Hepatocyte (in vitro differentiated cells): Measurements from ENCODE around the gene ARHGAP26. TPM values are rescaled to one million over a fixed set of nuclear protein-coding genes. Genes with fewer than 3 reads are reported as not detected.

Source experiments
- DNase-seq: peaks from one replicate; pipeline ENCODE4 v3.0.0-alpha.2; 2016; ENCODE audit warnings: low spot score
- H2AFZ ChIP-seq: fragments of 200-600 bp; sonication (generic); 2 replicates; pipeline ENCODE4 v1.6.0; 2016; ENCODE audit warnings: antibody characterized with exemption, mild to moderate bottlenecking
- H3K27ac ChIP-seq: fragments of 200-600 bp; sonication (generic); 2 replicates; pipeline ENCODE4 v1.5.1; 2016; ENCODE audit warnings: mild to moderate bottlenecking
- H3K27me3 ChIP-seq: fragments of 200-600 bp; sonication (generic); 2 replicates; pipeline ENCODE4 v1.6.1; 2016
- H3K36me3 ChIP-seq: fragments of 200-600 bp; sonication (generic); replicated peaks from 2 replicates; pipeline ENCODE4 v1.5.1; 2016; ENCODE audit warnings: low read depth; ENCODE audit not compliant: insufficient read depth
- H3K4me1 ChIP-seq: fragments of 200-600 bp; sonication (generic); 2 replicates; pipeline ENCODE4 v1.5.1; 2016; ENCODE audit warnings: mild to moderate bottlenecking, moderate library complexity; ENCODE audit not compliant: insufficient read depth
- H3K4me2 ChIP-seq: fragments of 200-600 bp; sonication (generic); 2 replicates; pipeline ENCODE4 v1.6.0; 2016
- H3K4me3 ChIP-seq: fragments of 200-600 bp; sonication (generic); 2 replicates; pipeline ENCODE4 v1.5.1; 2016; ENCODE audit warnings: mild to moderate bottlenecking
- H3K79me2 ChIP-seq: fragments of 200-600 bp; sonication (generic); 2 replicates; pipeline ENCODE4 v1.6.0; 2017; ENCODE audit warnings: mild to moderate bottlenecking
- H3K9me2 ChIP-seq: fragments of 200-600 bp; sonication (generic); replicated peaks from 2 replicates; pipeline ENCODE4 v1.6.0; 2017; ENCODE audit warnings: mild to moderate bottlenecking; ENCODE audit not compliant: insufficient read depth
- H3K9me3 ChIP-seq: fragments of 200-600 bp; sonication (generic); 2 replicates; pipeline ENCODE4 v1.5.1; 2016; ENCODE audit warnings: low read depth, mild to moderate bottlenecking
- H4K20me1 ChIP-seq: fragments of 200-600 bp; sonication (generic); 2 replicates; pipeline ENCODE4 v1.6.0; 2016; ENCODE audit warnings: mild to moderate bottlenecking; ENCODE audit not compliant: insufficient read depth, poor library complexity, severe bottlenecking
- EZH2 ChIP-seq: fragments of 200-600 bp; sonication (generic); IDR thresholded peaks from 2 replicates; pipeline ENCODE4 v1.6.1; 2016; ENCODE audit warnings: antibody characterized with exemption, mild to moderate bottlenecking, borderline replicate concordance
- EZH2phosphoT487 ChIP-seq: fragments of 200-600 bp; sonication (generic); IDR thresholded peaks from one replicate; pipeline ENCODE4 v1.6.1; 2018; ENCODE audit warnings: antibody characterized with exemption, mild to moderate bottlenecking, low read depth, moderate library complexity; ENCODE audit not compliant: unreplicated experiment, severe bottlenecking
- WGBS: methylation state at CpG from one replicate; pipeline ENCODE4 v1.1.6; 2016; ENCODE audit warnings: low lambda C conversion rate; ENCODE audit errors: missing lambda C conversion rate; 5-methylcytosine and 5-hydroxymethylcytosine counted together
- polyA plus RNA-seq: library from polyadenylated mRNA; unstranded; fragments of >200 nt; fragmentation: Nextera tagmentation; extraction: Ambion mirVana; gene quantifications from 2 replicates; pipeline ENCODE4 v1.2.1, GENCODE V29; 2016
- total RNA-seq: library from RNA; depleted of rRNA; stranded (reverse); fragments of >200 nt; gene quantifications from 2 replicates; pipeline ENCODE4 v1.2.3, GENCODE V29; 2014
- TF ChIP-seq, protein P1 (sequence below): fragments of 200-600 bp; sonication (generic); IDR thresholded peaks from 2 replicates; pipeline ENCODE4 v1.5.1; 2016; ENCODE audit warnings: antibody characterized with exemption, mild to moderate bottlenecking; ENCODE audit not compliant: poor library complexity

Gene ARHGAP26
- total and polyA plus RNA-seq, 2 experiments from 2014 or later: 16.5 to 19.8 TPM

- peaks cover 9% of the 10 kb centered on the region for H3K4me1 ChIP-seq
- H2AFZ ChIP-seq: no peak overlapping the region
- TF ChIP-seq EZH2phosphoT487 (no peak), EZH2 (no peak)
- TF ChIP-seq, protein P1, sequence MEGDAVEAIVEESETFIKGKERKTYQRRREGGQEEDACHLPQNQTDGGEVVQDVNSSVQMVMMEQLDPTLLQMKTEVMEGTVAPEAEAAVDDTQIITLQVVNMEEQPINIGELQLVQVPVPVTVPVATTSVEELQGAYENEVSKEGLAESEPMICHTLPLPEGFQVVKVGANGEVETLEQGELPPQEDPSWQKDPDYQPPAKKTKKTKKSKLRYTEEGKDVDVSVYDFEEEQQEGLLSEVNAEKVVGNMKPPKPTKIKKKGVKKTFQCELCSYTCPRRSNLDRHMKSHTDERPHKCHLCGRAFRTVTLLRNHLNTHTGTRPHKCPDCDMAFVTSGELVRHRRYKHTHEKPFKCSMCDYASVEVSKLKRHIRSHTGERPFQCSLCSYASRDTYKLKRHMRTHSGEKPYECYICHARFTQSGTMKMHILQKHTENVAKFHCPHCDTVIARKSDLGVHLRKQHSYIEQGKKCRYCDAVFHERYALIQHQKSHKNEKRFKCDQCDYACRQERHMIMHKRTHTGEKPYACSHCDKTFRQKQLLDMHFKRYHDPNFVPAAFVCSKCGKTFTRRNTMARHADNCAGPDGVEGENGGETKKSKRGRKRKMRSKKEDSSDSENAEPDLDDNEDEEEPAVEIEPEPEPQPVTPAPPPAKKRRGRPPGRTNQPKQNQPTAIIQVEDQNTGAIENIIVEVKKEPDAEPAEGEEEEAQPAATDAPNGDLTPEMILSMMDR: no peak
- H4K20me1 ChIP-seq: no peaks in the 10 kb centered on the region
- WGBS: 83% methylated on average over 3 of the region's 3 CpGs
- no peaks in the 10 kb centered on the region for H3K36me3 ChIP-seq
- no peaks in the 10 kb centered on the region for H3K9me3 ChIP-seq
- H3K27me3 ChIP-seq: no peaks in the 10 kb centered on the region
- H3K4me2 ChIP-seq: no peak overlapping the region
- peaks cover 67% of the 10 kb centered on the region for H3K79me2 ChIP-seq
- no peak overlapping the region for H3K4me3 ChIP-seq
- no peak for DNase-seq
- H3K27ac ChIP-seq: no peak overlapping the region
- no peaks in the 10 kb centered on the region for H3K9me2 ChIP-seq
Observed at GRCh38 chr5:142849466-142849865, 79.3 kb downstream of the ARHGAP26 start.

DNA sequence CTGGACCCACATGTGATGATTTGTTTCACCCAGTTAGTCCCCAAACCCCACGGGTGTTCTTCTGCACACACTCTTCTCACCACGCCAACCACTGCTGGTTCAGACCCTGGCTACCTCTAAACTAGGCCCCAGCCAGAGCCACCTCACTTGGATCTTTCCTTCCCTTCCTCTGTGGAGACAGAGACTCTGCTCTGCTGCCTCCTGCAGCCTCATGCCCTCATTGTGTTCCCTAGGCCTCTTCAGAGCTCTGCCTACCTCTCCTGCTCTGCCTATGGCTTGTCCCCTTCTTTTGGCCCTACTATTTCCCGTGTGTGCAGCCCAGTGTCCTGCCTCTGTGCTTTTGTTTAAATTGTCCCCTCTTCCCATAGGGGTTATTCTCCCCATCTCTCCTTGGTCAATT, 79.7 kb downstream of the ARHGAP26 start:
- no peak for DNase-seq
- no peak overlapping the region for H3K4me2 ChIP-seq
- H2AFZ ChIP-seq: no peak overlapping the region
- no peak overlapping the region for H3K4me3 ChIP-seq
- no peaks in the 10 kb centered on the region for H3K9me2 ChIP-seq
- H3K36me3 ChIP-seq: no peaks in the 10 kb centered on the region
- 91% methylated on average over 3 of the region's 3 CpGs for WGBS
- H3K4me1 ChIP-seq: peaks cover 9% of the 10 kb centered on the region
- H3K9me3 ChIP-seq: no peaks in the 10 kb centered on the region
- peaks cover 68% of the 10 kb centered on the region for H3K79me2 ChIP-seq
- H4K20me1 ChIP-seq: no peaks in the 10 kb centered on the region
- no peak overlapping the region for H3K27ac ChIP-seq
- H3K27me3 ChIP-seq: no peaks in the 10 kb centered on the region
- no peak for TF ChIP-seq EZH2

DNA sequence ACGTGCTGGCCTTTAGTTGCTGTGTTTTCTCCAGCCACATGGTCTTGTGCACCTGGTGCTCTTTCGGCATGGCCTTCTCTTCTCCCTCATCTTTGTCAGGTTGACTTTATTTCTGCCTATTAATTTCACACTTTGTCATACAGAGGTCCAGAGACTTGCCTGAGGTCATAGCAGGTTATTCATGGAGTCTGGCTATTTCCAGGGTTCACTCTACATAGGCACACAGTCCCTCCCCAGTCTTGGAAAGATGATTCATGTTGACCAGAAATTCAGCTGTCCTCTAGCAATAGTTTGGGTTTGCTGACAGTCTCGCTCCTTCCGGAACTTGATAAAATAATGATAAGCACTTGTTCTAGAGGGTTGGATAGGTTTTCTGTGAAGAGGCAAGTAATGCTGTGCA, 81.6 kb downstream of the ARHGAP26 start:
- Histone ChIP-seq H3K27ac (no peak overlapping the region), H3K9me3 (no peaks in the 10 kb centered on the region), H3K79me2 (peaks cover 71% of the 10 kb centered on the region), H3K4me2 (no peak overlapping the region), H3K36me3 (no peaks in the 10 kb centered on the region), H4K20me1 (no peaks in the 10 kb centered on the region), H2AFZ (no peak overlapping the region), H3K4me3 (no peak overlapping the region), H3K27me3 (no peaks in the 10 kb centered on the region), H3K4me1 (no peaks in the 10 kb centered on the region), H3K9me2 (no peaks in the 10 kb centered on the region)
- TF ChIP-seq, protein P1: no peak
- TF ChIP-seq EZH2phosphoT487 (no peak), EZH2 (no peak)
- WGBS: 79% methylated on average over 4 of the region's 4 CpGs
- DNase-seq: no peak

GRCh38 chr5:142852416-142853198, 82.4 kb downstream of the ARHGAP26 start:
- peaks cover 64% of the 10 kb centered on the region for H3K79me2 ChIP-seq
- no peaks in the 10 kb centered on the region for H4K20me1 ChIP-seq
- H3K27me3 ChIP-seq: no peaks in the 10 kb centered on the region
- H2AFZ ChIP-seq: no peak overlapping the region
- no peak overlapping the region for H3K4me2 ChIP-seq
- H3K9me2 ChIP-seq: no peaks in the 10 kb centered on the region
- no peak for TF ChIP-seq EZH2phosphoT487
- no peak for TF ChIP-seq EZH2
- TF ChIP-seq, protein P1: no peak
- H3K9me3 ChIP-seq: no peaks in the 10 kb centered on the region
- DNase-seq: no peak
- no peak overlapping the region for H3K4me3 ChIP-seq
- peaks cover under 1% of the 10 kb centered on the region for H3K4me1 ChIP-seq
- H3K36me3 ChIP-seq: no peaks in the 10 kb centered on the region
- 86% methylated on average over 8 of the region's 8 CpGs for WGBS
- no peak overlapping the region for H3K27ac ChIP-seq
